Eye (tissue), 1 donor: ENCODE data around the gene PLPP1.

Experiments used
- DNase-seq: peaks from one replicate; pipeline ENCODE4 v3.0.0-alpha.2; 2015

The PLPP1 gene

GRCh38 chr5:55441954-55442353 lies 92.8 kb downstream of the PLPP1 start:
- no peak for DNase-seq

- DNase-seq: no peak
Measured at GRCh38 chr5:55441107-55441771, 93.5 kb downstream of the PLPP1 start.

GRCh38 chr5:55440188-55440646 lies 94.5 kb downstream of the PLPP1 start:
- DNase-seq: no peak

- peak; percentile 49 for DNase-seq
Measured at GRCh38 chr5:55438998-55439397, 95.8 kb downstream of the PLPP1 start.

GRCh38 chr5:55437859-55438206 lies 96.9 kb downstream of the PLPP1 start:
- DNase-seq: no peak

GRCh38 chr5:55437452-55437851 lies 97.3 kb downstream of the PLPP1 start:
- no peak for DNase-seq

- DNase-seq: no peak
Measured at GRCh38 chr5:55432549-55432948, 102.2 kb downstream of the PLPP1 start.

- no peak for DNase-seq
Measured at GRCh38 chr5:55429613-55430253, 105.0 kb downstream of the PLPP1 start.

- DNase-seq: no peak
Measured at GRCh38 chr5:55429221-55429612, 105.5 kb downstream of the PLPP1 start.

- no peak for DNase-seq
Measured at GRCh38 chr5:55427157-55427556, 107.6 kb downstream of the PLPP1 start.

GRCh38 chr5:55426455-55426854 lies 108.3 kb downstream of the PLPP1 start:
- no peak for DNase-seq

- DNase-seq: no peak
Measured at GRCh38 chr5:55421074-55421529, 113.7 kb downstream of the PLPP1 start.

GRCh38 chr5:55418994-55419968 lies 115.5 kb downstream of the PLPP1 start:
- DNase-seq: peak; percentile 65

- DNase-seq: no peak
Measured at GRCh38 chr5:55416306-55416705, 118.5 kb downstream of the PLPP1 start.

- DNase-seq: no peak
Measured at GRCh38 chr5:55415071-55415470, 119.7 kb downstream of the PLPP1 start.

- no peak for DNase-seq
Measured at GRCh38 chr5:55413644-55414043, 121.1 kb downstream of the PLPP1 start.

GRCh38 chr5:55411876-55412275 lies 122.9 kb downstream of the PLPP1 start:
- DNase-seq: no peak

GRCh38 chr5:55410845-55411244 lies 123.9 kb downstream of the PLPP1 start:
- DNase-seq: no peak

- no peak for DNase-seq
Measured at GRCh38 chr5:55409775-55410174, 125.0 kb downstream of the PLPP1 start.

GRCh38 chr5:55407984-55408383 lies 126.8 kb downstream of the PLPP1 start:
- no peak for DNase-seq

GRCh38 chr5:55407059-55407684 lies 127.6 kb downstream of the PLPP1 start:
- DNase-seq: peak; percentile 53

GRCh38 chr5:55406292-55406691 lies 128.5 kb downstream of the PLPP1 start:
- DNase-seq: no peak

- DNase-seq: no peak
Measured at GRCh38 chr5:55402199-55402598, 132.6 kb downstream of the PLPP1 start.
